NCI-H128 (cell line): ENCODE results near the gene CDK11A.
A peak's percentile ranks its signal among the peaks of the same experiment; 100 is the strongest.

Experiments
- DNase-seq: peaks from one replicate; lab custom pipeline; 2025; ENCODE audit not compliant: unreplicated experiment; lab: John Stamatoyannopoulos, UW

The CDK11A gene

DNA sequence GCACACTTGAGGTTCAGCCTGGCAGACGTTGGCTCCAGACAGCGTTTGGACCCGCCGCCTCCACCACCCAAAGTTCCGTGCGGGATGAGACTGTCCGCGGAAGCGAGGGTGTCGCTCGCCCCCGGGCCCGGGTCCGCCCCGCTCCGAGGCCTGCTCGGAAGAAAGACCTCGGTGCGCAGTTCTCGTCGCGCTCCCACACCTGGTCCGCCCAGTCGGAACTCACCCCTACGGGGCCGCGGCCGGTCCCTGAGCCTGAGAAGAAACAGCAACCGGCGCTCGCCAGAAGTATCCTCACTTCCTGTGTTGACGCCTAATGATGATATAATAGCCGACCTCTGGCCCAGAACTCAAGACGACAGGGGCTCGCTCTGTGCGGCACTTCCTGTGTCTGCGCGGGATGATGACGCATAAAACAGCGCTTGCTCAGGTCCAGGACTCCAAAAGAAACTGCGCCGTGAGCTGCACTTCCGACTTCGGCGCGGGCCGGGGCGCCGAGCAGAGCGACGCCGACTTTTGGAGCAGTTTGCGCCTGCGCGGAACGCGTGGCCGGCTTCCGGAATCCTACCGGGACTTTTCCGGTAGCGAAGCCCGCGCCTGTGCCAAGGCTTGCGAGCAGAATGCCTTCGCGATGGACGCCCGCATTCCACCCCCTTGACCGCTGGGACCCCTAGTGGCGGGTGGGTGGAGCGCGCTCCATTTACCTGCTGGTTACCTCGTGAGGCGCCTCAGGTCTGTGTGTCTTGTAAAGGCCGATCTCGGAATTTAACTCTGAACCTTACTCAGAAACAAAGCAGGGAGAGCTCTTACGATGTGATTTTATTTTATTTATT is at the start of gene CDK11A:
CDK11A (minus strand) TSS at position 323 of the 830 bp plus-strand sequence. CDS start 1,539 bp downstream, outside the sequence.
- DNase-seq, result peak; percentile 96

DNA sequence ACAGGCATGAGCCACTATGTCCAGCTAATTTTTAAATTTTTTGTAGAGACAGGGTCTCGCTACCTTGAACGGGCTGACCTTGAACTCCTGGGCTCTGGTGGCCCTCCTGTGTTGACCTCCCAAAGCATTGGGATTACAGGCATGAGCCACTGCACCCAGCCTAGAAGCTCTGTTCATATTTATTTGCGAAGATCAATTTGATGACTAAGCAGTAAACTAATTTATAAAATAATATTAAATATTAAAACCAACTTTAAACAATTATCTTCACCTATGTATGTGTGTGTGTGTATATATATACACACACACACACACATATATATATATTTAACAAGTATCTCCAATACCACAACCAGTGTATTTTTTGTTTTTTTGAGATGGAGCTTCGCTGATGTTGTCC is 49.7 kb upstream of the CDK11A start:
- DNase-seq, result no peak

DNA sequence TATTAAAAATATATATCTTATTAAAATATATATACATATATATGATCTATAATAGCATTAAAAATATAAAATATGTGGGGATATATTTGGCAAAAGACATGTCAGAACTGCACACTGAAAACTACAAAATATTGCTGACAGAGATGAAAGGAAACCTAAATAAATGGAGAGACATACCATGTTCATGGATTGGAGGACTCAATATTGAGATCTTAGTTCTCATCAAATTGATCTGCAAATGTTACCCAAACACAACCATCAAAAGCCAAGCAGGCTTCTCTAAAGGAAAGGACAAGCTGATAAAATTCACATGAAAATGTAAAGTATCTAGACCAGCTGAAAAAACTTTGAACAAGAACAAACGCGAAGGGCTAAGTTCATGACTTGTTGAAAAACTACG is 46.9 kb upstream of the CDK11A start:
- DNase-seq, result no peak

DNA sequence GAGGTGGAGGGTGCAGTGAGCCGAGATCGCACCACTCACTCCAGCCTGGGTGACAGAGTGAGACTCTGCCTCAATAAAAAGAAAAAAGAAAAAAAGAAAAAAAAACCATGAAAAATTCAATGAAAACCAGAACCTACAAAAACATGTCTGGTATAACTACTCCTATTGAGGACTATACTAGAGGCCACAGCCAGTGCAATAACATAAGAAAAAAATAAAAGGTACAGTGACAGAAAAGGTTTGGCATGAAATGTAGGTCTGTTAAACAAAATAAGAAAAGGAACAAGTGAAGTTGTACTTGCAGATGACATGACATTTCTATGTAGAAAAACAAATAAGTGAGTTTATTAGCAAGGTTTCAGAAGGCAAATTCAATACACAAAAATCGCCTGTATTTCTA is 45.9 kb upstream of the CDK11A start:
- DNase-seq, result no peak

DNA sequence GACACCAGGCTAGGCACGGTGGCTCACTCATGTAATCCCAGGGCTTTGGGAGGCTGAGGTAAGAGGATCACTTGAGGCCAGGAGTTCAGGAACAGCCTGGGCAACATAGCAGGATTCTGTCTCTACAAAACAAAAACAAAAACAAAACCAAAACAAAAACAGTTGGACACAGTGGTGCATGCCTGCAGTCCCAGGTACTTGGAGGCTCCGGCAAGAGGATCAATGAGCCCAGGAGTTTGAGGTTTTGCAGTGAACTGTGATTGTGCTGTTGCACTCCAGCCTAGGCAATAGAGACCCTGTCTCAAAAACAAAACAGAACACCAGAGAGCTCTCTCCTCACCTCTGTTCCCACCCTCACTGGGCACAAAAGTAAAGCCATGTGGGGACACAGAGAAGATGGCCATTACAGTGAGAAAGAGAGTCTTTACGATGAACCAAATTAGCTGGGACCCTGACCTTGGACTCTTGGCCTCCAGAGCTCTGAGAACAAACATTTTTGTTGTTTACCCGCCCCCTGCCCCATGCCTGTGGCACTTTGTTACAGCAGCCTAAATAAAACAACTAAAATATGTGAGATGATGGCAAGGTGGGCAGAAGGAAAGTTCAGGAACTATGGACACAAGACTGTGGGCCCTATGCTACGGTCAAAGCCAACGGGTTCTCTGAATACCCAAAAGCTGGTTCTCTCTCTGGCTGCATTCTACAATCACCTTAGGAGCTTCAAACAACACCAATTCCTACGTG is 44.3 kb upstream of the CDK11A start:
- no peak for DNase-seq

DNA sequence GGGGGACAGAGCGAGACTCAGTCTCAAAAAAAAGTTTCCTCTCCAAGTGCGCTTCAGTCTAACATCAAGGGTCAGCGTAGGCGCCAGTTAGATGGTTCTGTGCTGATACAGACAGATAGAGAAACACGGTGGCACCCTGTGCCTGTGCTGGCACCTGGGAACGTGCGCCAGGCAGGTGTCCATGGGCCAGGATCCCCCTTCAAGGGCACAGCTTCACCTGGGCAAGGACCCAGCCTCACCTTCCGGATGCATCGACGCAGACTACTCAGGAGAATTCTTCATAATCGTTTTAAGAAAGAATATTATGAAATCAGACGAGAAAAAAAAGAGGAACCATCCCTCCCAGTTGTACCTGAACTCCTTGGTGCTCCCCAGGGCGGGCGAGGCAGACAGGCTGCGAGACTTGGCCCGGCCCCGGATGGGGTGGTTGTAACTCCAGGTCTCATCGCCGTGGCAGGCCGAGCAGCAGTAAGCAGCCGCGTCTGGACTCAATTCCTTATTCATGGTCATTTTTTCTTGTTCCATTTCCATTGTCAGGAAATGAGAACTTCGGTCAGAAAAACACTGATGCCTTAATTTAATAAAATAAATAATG is 40.8 kb upstream of the CDK11A start:
- DNase-seq, result no peak

DNA sequence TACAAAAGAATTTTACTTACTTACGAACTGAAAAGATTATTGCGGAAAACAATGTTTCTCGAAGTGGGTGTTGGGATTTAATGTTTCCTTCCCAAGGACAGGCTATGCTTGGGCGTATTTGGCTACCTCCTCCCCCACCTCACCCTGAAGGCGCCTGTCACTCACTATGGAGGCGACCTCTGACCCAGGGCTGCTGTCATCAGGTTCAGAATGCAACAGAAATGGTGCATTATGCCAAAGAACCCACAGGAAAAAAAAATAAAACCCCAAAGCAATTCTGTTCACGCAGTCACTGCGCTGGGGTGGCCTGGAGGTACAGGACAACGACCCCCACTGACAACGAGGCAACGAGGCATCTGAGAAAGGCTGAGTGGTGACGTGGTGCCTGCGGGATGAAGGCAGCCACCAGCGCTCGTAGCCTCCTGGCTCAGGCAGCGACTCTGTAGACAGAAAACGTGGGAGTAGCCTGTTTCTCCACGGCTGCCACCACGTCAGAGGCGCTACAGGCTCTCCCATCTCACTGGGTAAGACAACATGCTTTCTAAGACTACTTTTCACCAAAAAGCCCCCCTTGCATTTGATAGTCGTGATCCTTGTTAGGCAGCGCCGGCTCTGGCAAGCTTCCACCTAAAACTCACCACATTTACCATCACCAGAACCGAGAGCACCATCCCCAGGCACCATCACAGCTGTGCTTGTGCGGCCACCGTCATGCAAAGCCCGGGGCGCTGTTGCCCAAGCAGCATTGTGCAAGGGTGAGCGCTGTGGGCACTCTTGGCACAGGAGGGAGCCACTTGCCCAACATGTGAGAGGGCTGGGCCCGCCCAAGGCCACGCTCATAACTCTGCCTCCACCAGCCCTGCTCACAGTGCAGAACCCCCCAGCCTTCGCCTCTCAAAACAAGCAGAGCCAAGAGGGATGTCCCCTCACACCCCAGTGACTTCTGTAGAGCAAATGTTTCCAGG is 39.8 kb upstream of the CDK11A start:
- peak; percentile 24 for DNase-seq

DNA sequence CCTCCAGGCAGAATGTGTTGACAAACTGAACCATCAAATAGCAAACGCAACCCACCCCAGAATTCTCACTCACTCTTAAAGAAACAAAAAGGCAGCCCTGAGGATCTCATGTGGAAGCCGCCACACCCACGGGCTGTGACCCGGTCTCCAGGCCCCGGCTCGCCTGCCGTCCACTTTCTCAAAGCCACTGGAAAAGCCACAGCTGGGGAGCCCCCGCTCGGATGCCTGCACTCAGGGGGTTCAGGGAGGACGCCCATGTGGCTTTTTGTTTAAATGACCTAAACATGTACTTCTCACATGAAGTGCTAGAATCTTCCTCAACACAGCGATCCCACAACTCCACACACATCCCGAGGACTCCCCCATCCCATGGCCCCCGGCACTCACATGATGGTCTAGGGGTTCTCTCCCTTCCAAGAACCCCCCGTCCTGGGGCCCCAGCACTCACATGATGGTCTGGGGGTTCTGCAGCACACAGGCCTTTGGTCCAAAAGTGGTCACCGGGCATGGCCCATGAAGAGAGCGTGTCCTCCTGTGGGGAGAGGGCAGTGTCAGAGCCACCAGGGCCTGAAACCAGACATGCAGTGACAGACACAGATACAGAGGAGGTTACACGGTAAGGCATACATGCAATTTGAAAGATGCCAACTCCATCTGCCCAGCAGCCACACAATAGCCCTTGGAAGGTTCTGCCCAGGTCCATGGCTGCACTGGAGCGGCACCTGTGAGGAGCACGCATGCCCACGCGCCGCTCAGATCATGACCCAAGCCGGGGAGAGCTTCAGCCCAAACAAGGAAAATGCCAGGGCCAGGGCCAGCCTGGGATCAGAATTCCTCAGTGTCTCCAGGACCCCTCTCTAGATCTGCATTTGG is 37.6 kb upstream of the CDK11A start:
- no peak for DNase-seq

DNA sequence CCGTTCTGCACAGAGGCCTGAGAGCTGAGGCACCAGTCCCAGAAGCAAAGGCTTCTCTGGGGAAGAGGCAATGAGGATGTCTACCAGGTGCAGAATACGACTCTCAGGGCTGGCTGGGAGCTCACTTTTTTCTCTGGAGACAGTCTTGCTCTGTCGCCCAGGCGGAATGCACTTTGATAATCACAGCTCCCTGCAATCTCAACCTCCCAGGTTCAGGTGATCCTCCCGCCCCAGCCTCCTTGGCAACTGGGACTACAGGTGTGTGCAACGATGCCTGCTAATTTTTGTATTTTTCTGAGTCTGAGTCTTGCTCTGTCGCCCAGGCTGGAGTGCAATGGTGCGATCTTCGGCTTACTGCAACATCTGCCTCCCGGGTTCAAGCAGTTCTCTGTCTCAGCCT is 36.6 kb upstream of the CDK11A start:
- DNase-seq, result no peak

DNA sequence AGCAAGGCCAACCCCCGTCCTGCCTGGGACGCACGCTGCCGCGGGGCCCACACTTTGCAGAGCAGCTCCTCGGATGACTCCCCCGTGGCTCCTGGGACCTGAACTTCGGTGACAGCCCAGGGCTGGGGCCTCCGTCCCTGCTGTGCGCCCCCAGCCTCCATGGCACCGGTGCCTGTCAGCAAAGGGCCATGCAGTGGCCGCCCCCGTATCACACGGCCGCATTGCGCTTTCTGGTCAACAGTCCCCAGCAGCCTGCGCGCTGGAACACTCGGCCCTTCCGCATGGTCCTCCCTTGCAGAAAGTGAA is 36.1 kb upstream of the CDK11A start:
- DNase-seq, result no peak

DNA sequence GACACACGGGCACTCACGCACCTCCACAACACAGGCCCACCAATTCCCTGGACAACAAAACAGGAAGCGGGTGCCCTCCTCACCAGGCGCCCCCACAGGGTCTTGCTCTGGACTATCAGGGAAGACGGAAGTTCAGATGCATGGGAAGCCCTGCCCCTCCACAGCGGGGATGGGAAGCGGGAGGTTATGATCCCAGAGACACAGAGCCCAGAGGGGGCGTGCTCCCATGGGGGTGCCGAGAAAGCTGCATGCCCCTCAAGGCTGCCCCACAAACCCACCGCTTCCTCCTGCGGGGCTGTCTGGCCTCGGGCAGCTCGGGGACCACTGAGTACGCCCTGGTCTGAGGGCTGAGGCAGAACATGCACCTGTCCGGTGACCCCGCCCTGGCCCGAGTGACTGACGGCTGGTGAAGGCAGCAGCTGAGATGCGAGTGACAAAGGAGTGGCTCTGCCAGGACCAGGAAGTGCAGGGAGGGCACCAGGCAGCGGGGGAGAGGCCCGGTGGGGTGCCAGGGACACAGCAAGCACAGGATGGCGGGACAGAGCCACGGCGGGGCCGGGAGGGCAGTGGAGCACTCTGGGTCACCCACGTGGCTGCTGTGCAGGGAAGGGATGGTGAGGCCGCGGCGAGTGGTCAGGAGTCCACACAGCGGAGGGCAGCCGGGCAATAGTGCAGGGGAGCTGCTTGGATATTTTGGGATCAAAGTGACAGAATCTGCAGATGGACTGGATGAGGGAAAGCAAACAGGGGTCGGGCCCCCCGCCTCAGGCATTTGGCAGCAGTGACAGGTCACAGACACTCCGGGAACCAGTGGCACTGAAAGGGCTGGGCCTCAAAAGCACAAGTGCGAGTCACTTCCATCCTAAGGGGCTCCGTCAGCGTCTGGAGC is 35.5 kb upstream of the CDK11A start:
- DNase-seq, result no peak

DNA sequence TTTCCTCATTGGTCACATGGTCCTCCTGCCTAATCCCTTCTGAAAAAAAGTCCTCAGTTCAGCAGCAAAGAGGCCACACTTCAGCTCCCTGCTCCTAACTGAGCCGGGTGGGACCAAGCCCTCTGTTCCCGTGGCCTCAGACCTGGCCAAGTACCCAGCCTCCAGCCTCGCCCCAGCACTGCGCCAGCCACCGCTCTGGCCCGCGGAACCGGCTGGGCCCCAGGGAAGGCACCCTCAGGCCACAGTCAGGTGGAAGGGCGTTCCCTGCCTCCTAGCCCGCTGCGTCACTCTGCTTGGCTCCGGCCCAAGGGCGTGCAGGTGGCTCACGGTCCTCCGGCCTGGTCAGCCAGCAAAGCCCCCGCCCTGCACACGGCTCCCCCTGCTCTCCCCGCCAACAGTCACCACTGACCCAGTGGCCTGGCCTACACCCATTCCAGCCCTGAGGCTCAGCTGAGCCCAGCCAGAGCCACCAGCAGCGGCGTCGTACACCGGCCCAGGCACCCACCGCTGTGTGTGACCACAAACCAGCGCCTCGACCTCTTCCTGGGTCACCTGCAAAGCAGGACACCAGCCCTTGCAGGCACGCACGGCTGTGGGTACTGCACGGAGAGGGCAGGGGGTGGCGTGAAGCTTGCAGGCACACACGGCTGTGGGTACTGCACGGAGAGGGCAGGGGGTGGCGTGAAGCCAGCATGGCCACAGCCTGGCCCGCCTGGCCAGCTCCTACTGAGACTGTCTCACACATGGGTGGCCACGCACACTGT is 34.7 kb upstream of the CDK11A start:
- DNase-seq, result no peak

DNA sequence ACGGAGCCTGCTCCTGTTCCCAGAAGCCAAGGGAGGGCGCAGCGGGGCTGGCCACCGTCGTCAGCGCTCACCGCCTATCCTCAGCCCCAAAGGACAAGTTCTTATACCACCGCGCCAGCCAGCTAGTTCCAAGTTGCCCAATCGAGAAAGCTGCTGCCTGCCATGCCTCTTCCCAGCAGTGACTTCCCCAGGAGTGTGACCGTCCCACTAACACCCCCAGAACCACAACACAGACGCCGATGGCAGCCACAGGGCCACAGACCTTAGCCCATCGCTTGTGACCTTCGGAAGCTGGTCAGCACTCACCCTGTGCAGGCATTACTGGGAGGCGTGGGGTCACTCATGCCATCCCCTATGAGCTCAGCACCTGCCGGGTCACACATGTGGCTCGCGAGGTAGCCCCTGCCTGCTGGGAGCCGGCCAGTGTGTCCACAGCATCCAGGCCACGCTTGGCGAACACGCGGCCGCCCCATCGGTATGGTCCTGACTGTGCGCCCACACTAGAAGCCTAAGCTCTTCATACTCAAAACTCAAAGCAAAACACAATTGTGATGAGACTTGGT is 34.0 kb upstream of the CDK11A start:
- DNase-seq, result no peak

DNA sequence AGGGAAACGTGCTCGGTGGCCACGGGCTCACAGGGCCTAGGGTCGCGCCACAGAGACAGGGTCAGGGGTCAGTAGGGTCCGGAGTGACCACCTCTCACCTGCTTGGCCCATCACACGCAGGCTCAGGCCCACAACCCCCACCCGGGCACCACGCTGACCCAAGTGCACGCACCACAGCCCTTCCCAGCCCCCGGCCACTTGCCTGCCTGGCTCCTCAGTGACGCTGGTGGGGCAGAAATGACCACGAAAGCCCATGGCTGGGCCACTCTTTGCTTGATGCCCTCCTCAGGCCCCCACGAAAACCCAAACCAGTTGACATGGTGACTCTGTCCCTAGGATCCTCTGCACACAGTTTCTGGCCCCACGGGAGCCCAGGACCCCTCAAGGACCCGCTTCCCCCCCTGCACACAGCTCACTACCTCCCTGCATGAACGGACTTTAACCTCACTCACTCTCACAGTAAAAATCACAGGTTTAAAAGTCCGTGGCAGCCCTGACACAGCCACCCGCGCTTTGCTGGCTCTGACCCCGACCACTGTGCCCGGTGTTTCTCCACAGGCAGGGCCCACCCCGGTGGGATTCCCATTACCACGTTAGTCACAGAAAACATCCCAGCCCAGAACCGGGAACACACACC is 33.4 kb upstream of the CDK11A start:
- DNase-seq, result no peak

DNA sequence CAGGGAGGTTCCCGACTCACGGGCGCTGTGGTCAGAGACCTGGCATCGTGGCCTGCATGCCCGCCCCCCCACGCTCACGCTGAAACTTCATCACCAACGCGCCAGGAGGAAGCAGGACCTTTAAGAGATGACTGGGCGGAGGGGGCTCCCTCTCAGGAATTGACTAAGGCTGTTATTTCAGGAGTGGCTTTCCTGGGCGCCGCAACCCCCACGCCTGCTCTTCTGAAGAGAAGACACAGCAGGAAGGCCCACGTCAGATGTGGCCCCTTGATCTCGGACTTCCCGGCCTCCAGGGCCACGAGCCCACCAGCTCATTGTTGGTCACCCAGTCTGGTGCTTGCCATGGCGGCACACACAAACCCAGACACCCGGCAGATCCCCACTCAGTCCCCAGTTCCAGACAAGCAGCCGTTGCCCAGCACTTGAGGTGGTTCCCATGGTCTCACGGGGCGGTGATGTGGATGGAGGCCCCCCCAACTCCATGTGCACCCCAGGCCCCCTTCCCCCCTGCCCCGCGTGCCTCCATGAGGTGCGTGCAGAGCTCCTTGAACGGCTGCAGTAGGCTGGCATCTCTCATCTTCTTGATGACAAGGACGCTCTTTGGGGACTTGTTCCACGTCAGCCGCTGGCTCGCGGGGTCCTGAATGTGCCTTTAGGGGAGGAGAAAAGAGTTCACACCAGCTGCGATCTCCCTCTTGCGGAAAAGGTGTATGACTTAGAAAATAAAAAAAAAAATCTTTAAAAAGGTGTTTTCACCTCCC is 32.7 kb upstream of the CDK11A start:
- DNase-seq, result no peak

DNA sequence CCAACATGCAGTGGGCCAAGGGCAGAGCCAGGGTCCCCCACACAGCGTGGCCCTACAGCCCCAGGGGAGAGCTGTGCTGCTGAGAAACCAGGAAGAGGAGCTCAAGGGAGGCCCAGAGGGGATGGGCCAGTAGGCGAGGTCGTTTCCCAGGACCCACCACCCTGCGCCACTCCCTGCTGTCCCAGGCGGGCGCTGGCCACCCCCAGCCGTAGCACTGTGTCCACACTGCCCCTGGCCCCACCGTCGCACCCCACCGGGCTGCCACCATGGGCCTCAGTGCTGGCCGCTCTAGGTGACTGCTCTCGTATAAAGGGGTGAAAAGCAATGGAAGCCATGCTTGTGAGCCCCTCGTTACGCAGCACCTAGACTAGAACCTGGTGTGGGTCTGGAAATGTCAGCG is 31.7 kb upstream of the CDK11A start:
- DNase-seq, result no peak

DNA sequence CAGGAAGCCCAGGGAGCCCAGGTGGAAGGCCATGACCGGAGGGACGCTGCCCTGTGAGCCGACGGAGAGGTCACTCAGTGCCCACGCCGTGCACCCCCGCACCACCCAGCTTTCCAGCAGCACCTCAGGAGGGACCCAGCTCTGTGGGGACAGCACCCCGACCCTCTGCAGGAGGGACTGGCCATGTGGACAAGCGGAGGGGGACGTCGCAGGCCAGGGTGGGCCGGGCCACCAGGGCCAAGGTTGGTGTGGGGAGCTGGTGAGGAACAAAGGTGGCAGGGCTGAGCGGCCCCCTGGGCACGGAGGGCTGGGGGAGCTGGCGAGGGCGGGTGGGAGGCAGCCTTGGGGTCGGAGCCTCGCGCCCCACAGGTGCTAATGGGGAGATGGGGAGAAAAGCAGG is 31.3 kb upstream of the CDK11A start:
- no peak for DNase-seq
